ENCODE results near the gene POFUT2. TPM values are rescaled to one million over a fixed set of nuclear protein-coding genes. Genes with fewer than 3 reads are reported as not detected.

POFUT2 gene
- total and polyA plus RNA-seq, 9 donors = 25.7 to 52.9 (median 40.1) TPM

- H3K4me1 ChIP-seq (ENCODE audit: insufficient read depth) = no peaks in the 10 kb centered on the region
- H3K4me3 ChIP-seq = no peak overlapping the region
- H3K27me3 ChIP-seq = no peaks in the 10 kb centered on the region
- no peaks in the 10 kb centered on the region for H3K36me3 ChIP-seq
- DNase-seq = no peak
- H3K9me3 ChIP-seq = no peaks in the 10 kb centered on the region
- TF ChIP-seq EP300 (IDR thresholded peaks at IDR 0.05) (no peak), POLR2A (IDR thresholded peaks at IDR 0.05) (no peak), CTCF (IDR thresholded peaks at IDR 0.05) (no peak)
- H3K27ac ChIP-seq = no peak overlapping the region
- intact Hi-C loops (cut with DNase I) = loop anchor here in 1 of 4 donors (5.0 kb wide), 1 partner anchor 51 kb away; no protein-coding TSS in a partner anchor
- 58 to 71% (median 69%) methylated on average over 15 of the region's 15 CpGs for WGBS, 3 donors
Measured at GRCh38 chr21:45226540-45227326, 61.0 kb downstream of the POFUT2 start.

DNA sequence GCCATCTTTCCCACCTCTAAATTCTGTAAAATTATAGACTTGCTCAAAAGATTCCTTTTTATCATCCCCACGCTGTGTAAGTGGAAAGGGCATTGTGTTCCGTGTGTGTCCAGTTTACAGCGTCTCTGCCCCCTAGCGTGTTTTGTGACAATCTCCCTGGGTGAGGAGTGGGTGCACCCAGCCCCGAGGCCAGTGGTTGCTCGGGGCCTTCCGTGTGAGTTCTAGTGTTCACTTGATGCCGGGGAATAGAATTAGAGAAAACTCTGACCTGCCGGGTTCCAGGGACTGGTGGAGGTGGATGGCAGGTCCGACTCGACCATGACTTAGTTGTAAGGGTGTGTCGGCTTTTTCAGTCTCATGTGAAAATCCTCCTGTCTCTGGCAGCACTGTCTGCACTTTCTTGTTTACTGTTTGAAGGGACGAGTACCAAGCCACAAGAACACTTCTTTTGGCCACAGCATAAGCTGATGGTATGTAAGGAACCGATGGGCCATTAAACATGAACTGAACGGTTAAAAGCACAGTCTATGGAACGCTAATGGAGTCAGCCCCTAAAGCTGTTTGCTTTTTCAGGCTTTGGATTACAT, 61.9 kb downstream of the POFUT2 start:
- H3K36me3 ChIP-seq = no peaks in the 10 kb centered on the region
- TF ChIP-seq EP300 (IDR thresholded peaks at IDR 0.05) (no peak), CTCF (IDR thresholded peaks at IDR 0.05) (no peak)
- no peaks in the 10 kb centered on the region for H3K27me3 ChIP-seq
- H3K4me3 ChIP-seq = no peak overlapping the region
- no peaks in the 10 kb centered on the region for H3K4me1 ChIP-seq (ENCODE audit: insufficient read depth)
- WGBS, 3 donors = 83 to 87% (median 84%) methylated on average over 16 of the region's 16 CpGs
- no peaks in the 10 kb centered on the region for H3K9me3 ChIP-seq
- no peak for DNase-seq
- intact Hi-C loops (cut with DNase I) = loop anchor here in 1 of 4 donors (5.0 kb wide), 1 partner anchor 51 kb away; no protein-coding TSS in a partner anchor
- H3K27ac ChIP-seq = no peak overlapping the region

- 79 to 87% (median 84%) methylated on average over 11 of the region's 11 CpGs for WGBS, 3 donors
- Histone ChIP-seq H3K36me3 (no peaks in the 10 kb centered on the region), H3K27me3 (no peaks in the 10 kb centered on the region), H3K9me3 (no peaks in the 10 kb centered on the region), H3K27ac (no peak overlapping the region), H3K4me3 (no peak overlapping the region), H3K4me1 (ENCODE audit: insufficient read depth) (no peaks in the 10 kb centered on the region)
- TF ChIP-seq POLR2A (IDR thresholded peaks at IDR 0.05) (no peak), CTCF (IDR thresholded peaks at IDR 0.05) (no peak), EP300 (IDR thresholded peaks at IDR 0.05) (no peak)
- intact Hi-C loops (cut with DNase I) = loop anchor here in 1 of 4 donors (5.0 kb wide), 1 partner anchor 52 kb away; no protein-coding TSS in a partner anchor
- no peak for DNase-seq
Measured at GRCh38 chr21:45225041-45225740, 62.5 kb downstream of the POFUT2 start.

GRCh38 chr21:45224189-45224938, 63.3 kb downstream of the POFUT2 start:
- H3K27ac ChIP-seq = no peak overlapping the region
- no peaks in the 10 kb centered on the region for H3K36me3 ChIP-seq
- no peaks in the 10 kb centered on the region for H3K9me3 ChIP-seq
- DNase-seq = no peak
- peaks cover 1% of the 10 kb centered on the region for H3K4me1 ChIP-seq (ENCODE audit: insufficient read depth)
- no peaks in the 10 kb centered on the region for H3K27me3 ChIP-seq
- intact Hi-C loops (cut with DNase I) = no loop called here
- TF ChIP-seq POLR2A (IDR thresholded peaks at IDR 0.05) (no peak), EP300 (IDR thresholded peaks at IDR 0.05) (no peak), CTCF (IDR thresholded peaks at IDR 0.05) (no peak)
- H3K4me3 ChIP-seq = no peak overlapping the region
- WGBS, 3 donors = 81 to 85% (median 83%) methylated on average over 24 of the region's 24 CpGs

Measured in ovary (tissue), 9 donors.